HG03196 (cell line): ENCODE data around the gene DOCK4.

Experiments used
- ATAC-seq: cut with Tn5 transposase; IDR thresholded peaks from one replicate; pipeline ENCODE4 v1.9.1; 2021; ENCODE audit not compliant: unreplicated experiment

The DOCK4 gene

GRCh38 chr7:112162142-112162766, 43.9 kb downstream of the DOCK4 start:
- ATAC-seq = no peak

- no peak for ATAC-seq
Measured at GRCh38 chr7:112161253-112162141, 44.7 kb downstream of the DOCK4 start.

GRCh38 chr7:112160771-112161150, 45.4 kb downstream of the DOCK4 start:
- no peak for ATAC-seq

- no peak for ATAC-seq
Measured at GRCh38 chr7:112160130-112160770, 45.9 kb downstream of the DOCK4 start.

GRCh38 chr7:112159351-112159750, 46.8 kb downstream of the DOCK4 start:
- ATAC-seq = no peak

GRCh38 chr7:112157072-112157471, 49.1 kb downstream of the DOCK4 start:
- ATAC-seq = no peak

GRCh38 chr7:112156412-112156811, 49.8 kb downstream of the DOCK4 start:
- ATAC-seq = no peak

- ATAC-seq = no peak
Measured at GRCh38 chr7:112154690-112155089, 51.5 kb downstream of the DOCK4 start.

GRCh38 chr7:112152186-112152585, 54.0 kb downstream of the DOCK4 start:
- no peak for ATAC-seq

- no peak for ATAC-seq
Measured at GRCh38 chr7:112150823-112151641, 55.2 kb downstream of the DOCK4 start.

- no peak for ATAC-seq
Measured at GRCh38 chr7:112149734-112150133, 56.5 kb downstream of the DOCK4 start.

- no peak for ATAC-seq
Measured at GRCh38 chr7:112147793-112148361, 58.3 kb downstream of the DOCK4 start.

GRCh38 chr7:112145206-112145605, 61.0 kb downstream of the DOCK4 start:
- no peak for ATAC-seq

GRCh38 chr7:112144284-112145059, 61.7 kb downstream of the DOCK4 start:
- no peak for ATAC-seq

GRCh38 chr7:112143582-112143981, 62.6 kb downstream of the DOCK4 start:
- ATAC-seq = no peak

GRCh38 chr7:112143136-112143535, 63.1 kb downstream of the DOCK4 start:
- no peak for ATAC-seq

- ATAC-seq = no peak
Measured at GRCh38 chr7:112140600-112140999, 65.6 kb downstream of the DOCK4 start.

GRCh38 chr7:112138938-112139337, 67.3 kb downstream of the DOCK4 start:
- no peak for ATAC-seq

- ATAC-seq = no peak
Measured at GRCh38 chr7:112138325-112138852, 67.8 kb downstream of the DOCK4 start.
